Caco-2 (cell line): ENCODE data around the gene PHF21B. TPM values are rescaled to one million over a fixed set of nuclear protein-coding genes. Genes with fewer than 3 reads are reported as not detected.

Experiments used
- BruUV-seq: library from RNA; stranded (reverse); fragments of 400-500 nt; replicated peaks from 2 replicates; lab custom pipeline; 2021; lab: Mats Ljungman, UMichigan
- CTCF ChIA-PET: fragments of 300-600 bp; sonication (Branson Sonifier 250); formaldehyde crosslinking; loops from one replicate; lab custom pipeline; 2022; ENCODE audit warnings: antibody characterized with exemption; lab: Charles Lee
- POLR2A ChIA-PET: fragments of 300-600 bp; sonication (Branson Sonifier 250); formaldehyde crosslinking; loops from one replicate; lab custom pipeline; 2022; ENCODE audit warnings: antibody characterized with exemption; lab: Charles Lee
- DNase-seq, 2 experiments: peaks; one replicate each; pipeline versions ENCODE4 v3.0.0 to v3.0.0-alpha.2; 2020 to 2022
- H3K27me3 ChIP-seq: replicated peaks from 2 replicates; pipeline ENCODE4 v1.6.0; 2011; ENCODE audit warnings: low read length; ENCODE audit not compliant: control insufficient read depth, insufficient read depth
- H3K36me3 ChIP-seq: 2 replicates; pipeline ENCODE4 v1.5.1; 2011; ENCODE audit warnings: low read length; ENCODE audit not compliant: control insufficient read depth, insufficient read depth
- H3K4me1 ChIP-seq: fragments of 250-450 bp; sonication (Bioruptor Pico); 2 replicates; pipeline ENCODE4 v1.5.1; 2020; ENCODE audit warnings: mild to moderate bottlenecking
- H3K4me3 ChIP-seq: 2 replicates; pipeline ENCODE4 v1.5.1; 2011; ENCODE audit warnings: low read depth, mild to moderate bottlenecking, control low read depth, low read length
- H3K9me3 ChIP-seq: fragments of 250-450 bp; sonication (Bioruptor Pico); 2 replicates; pipeline ENCODE4 v1.5.1; 2020; ENCODE audit warnings: mild to moderate bottlenecking, moderate library complexity
- H3K27ac Mint-ChIP-seq: one replicate; pipeline ENCODE4 v1.8.0; 2022; ENCODE audit warnings: mixed read lengths; ENCODE audit not compliant: unreplicated experiment
- H3K27me3 Mint-ChIP-seq: one replicate; pipeline ENCODE4 v1.8.0; 2022; ENCODE audit warnings: mixed read lengths; ENCODE audit not compliant: insufficient read depth, unreplicated experiment
- H3K36me3 Mint-ChIP-seq: one replicate; pipeline ENCODE4 v1.8.0; 2022; ENCODE audit warnings: mild to moderate bottlenecking, mixed read lengths; ENCODE audit not compliant: insufficient read depth, unreplicated experiment
- H3K4me1 Mint-ChIP-seq: one replicate; pipeline ENCODE4 v1.8.0; 2022; ENCODE audit warnings: low read depth, mixed read lengths; ENCODE audit not compliant: unreplicated experiment
- H3K4me3 Mint-ChIP-seq: one replicate; pipeline ENCODE4 v1.8.0; 2022; ENCODE audit warnings: mild to moderate bottlenecking, moderate library complexity, mixed read lengths; ENCODE audit not compliant: unreplicated experiment
- H3K9me3 Mint-ChIP-seq: one replicate; pipeline ENCODE4 v1.8.0; 2022; ENCODE audit warnings: mixed read lengths; ENCODE audit not compliant: unreplicated experiment
- CTCF ChIP-seq, 2 experiments: fragments of 200-600 bp in 1 of 2; IDR thresholded peaks; 1 replicate in 1 of 2; 2 replicates in 1 of 2; pipeline versions ENCODE4 v1.5.1 to v1.8.0; 2011 to 2022; ENCODE audit warnings: antibody characterized with exemption in 1 of 2, control low read depth in 1 of 2, inconsistent platforms in 1 of 2, low read depth in 1 of 2, low read length in 1 of 2, mild to moderate bottlenecking in 1 of 2, moderate library complexity in 1 of 2; ENCODE audit not compliant: insufficient read depth in 1 of 2, severe bottlenecking in 1 of 2, unreplicated experiment in 1 of 2
- intact Hi-C: fragments of 100-400 bp; cut with micrococcal nuclease; formaldehyde crosslinking; loops from one replicate; pipeline ENCODE4 v1.10.0; 2022; ENCODE audit not compliant: unreplicated experiment
- total RNA-seq: library from RNA; stranded (reverse); gene quantifications from 2 replicates; pipeline ENCODE4 v1.2.3, GENCODE V29; 2022

PHF21B gene
- total RNA-seq, 1 experiment from 2014 or later, result 0.98 TPM

GRCh38 chr22:44999687-45000086, 10.1 kb downstream of the PHF21B start:
- no peaks in the 10 kb centered on the region for H3K4me1 Mint-ChIP-seq
- no TSS peak for BruUV-seq
- H3K27ac Mint-ChIP-seq, result no peak overlapping the region
- no peaks in the 10 kb centered on the region for H3K36me3 ChIP-seq
- intact Hi-C loops, result no loop called here
- H3K36me3 Mint-ChIP-seq, result no peaks in the 10 kb centered on the region
- H3K4me3 ChIP-seq, result no peak overlapping the region
- no peak for TF ChIP-seq CTCF (IDR thresholded peaks at IDR 0.05; ENCODE audit: insufficient read depth in 1 of 2, low read depth in 1 of 2, low read length in 1 of 2, severe bottlenecking in 1 of 2, unreplicated experiment in 1 of 2)
- peaks cover 2% of the 10 kb centered on the region for H3K27me3 ChIP-seq
- H3K9me3 Mint-ChIP-seq, result no peaks in the 10 kb centered on the region
- DNase-seq, result no peak
- H3K4me3 Mint-ChIP-seq, result no peak overlapping the region
- H3K9me3 ChIP-seq, result no peaks in the 10 kb centered on the region; the same call in 1 of the 2 replicates
- POLR2A ChIA-PET, result no interaction called here
- H3K27me3 Mint-ChIP-seq, result peaks cover 66% of the 10 kb centered on the region
- no peaks in the 10 kb centered on the region for H3K4me1 ChIP-seq
- CTCF ChIA-PET, result no interaction called here

GRCh38 chr22:44999231-44999630, 10.6 kb downstream of the PHF21B start:
- H3K27ac Mint-ChIP-seq, result no peak overlapping the region
- no peak for TF ChIP-seq CTCF (IDR thresholded peaks at IDR 0.05; ENCODE audit: insufficient read depth in 1 of 2, low read depth in 1 of 2, low read length in 1 of 2, severe bottlenecking in 1 of 2, unreplicated experiment in 1 of 2)
- DNase-seq, result no peak

GRCh38 chr22:44998296-44998695, 11.5 kb downstream of the PHF21B start:
- H3K27me3 Mint-ChIP-seq, result peaks cover 59% of the 10 kb centered on the region
- H3K27ac Mint-ChIP-seq, result no peak overlapping the region
- no TSS peak for BruUV-seq
- ChIA-PET POLR2A (no interaction called here), CTCF (no interaction called here)
- no peak overlapping the region for H3K4me3 Mint-ChIP-seq
- intact Hi-C loops, result no loop called here
- Histone ChIP-seq H3K4me1 (no peaks in the 10 kb centered on the region), H3K27me3 (peaks cover 2% of the 10 kb centered on the region), H3K36me3 (no peaks in the 10 kb centered on the region), H3K9me3 (no peaks in the 10 kb centered on the region; the same call in 1 of the 2 replicates), H3K4me3 (no peak overlapping the region)
- no peaks in the 10 kb centered on the region for H3K36me3 Mint-ChIP-seq
- TF ChIP-seq CTCF (IDR thresholded peaks at IDR 0.05; ENCODE audit: insufficient read depth in 1 of 2, low read depth in 1 of 2, low read length in 1 of 2, severe bottlenecking in 1 of 2, unreplicated experiment in 1 of 2), result no peak
- H3K4me1 Mint-ChIP-seq, result no peaks in the 10 kb centered on the region
- no peaks in the 10 kb centered on the region for H3K9me3 Mint-ChIP-seq
- no peak for DNase-seq

More at GRCh38 chr22:44999231-44999630, 10.6 kb downstream of the PHF21B start:
- Mint-ChIP-seq H3K4me3 (no peak overlapping the region), H3K9me3 (no peaks in the 10 kb centered on the region), H3K36me3 (no peaks in the 10 kb centered on the region), H3K4me1 (no peaks in the 10 kb centered on the region), H3K27me3 (peaks cover 66% of the 10 kb centered on the region)
- BruUV-seq, result no TSS peak
- intact Hi-C loops, result no loop called here
- Histone ChIP-seq H3K27me3 (peaks cover 2% of the 10 kb centered on the region), H3K4me3 (no peak overlapping the region), H3K36me3 (no peaks in the 10 kb centered on the region), H3K9me3 (no peaks in the 10 kb centered on the region; the same call in 1 of the 2 replicates), H3K4me1 (no peaks in the 10 kb centered on the region)
- ChIA-PET CTCF (no interaction called here), POLR2A (no interaction called here)
